HepG2 (cell line): ENCODE results near the gene PLEKHA6. TPM values are rescaled to one million over a fixed set of nuclear protein-coding genes. Genes with fewer than 3 reads are reported as not detected.

Source experiments
- BCL6 ChIP-seq: IDR thresholded peaks from 2 replicates; pipeline ENCODE4 v1.6.1; 2016; ENCODE audit warnings: missing genetic modification reagents, missing compliant biosample characterization
- BORCS8-MEF2B ChIP-seq: sonication (generic); formaldehyde crosslinking; IDR thresholded peaks from 2 replicates; pipeline ENCODE4 v1.8.0; 2022; ENCODE audit warnings: mild to moderate bottlenecking, missing genetic modification reagents
- ETS1 ChIP-seq: sonication (generic); formaldehyde crosslinking; IDR thresholded peaks from 2 replicates; pipeline ENCODE4 v1.4.0; 2020; ENCODE audit warnings: missing genetic modification reagents
- GATAD1 ChIP-seq: IDR thresholded peaks from 2 replicates; pipeline ENCODE4 v1.6.1; 2016; ENCODE audit warnings: missing genetic modification reagents, missing compliant biosample characterization
- HMG20B ChIP-seq: conservative IDR thresholded peaks from 2 replicates; pipeline ENCODE4 v1.6.1; 2016; ENCODE audit warnings: missing genetic modification reagents, missing compliant biosample characterization
- HMGXB3 ChIP-seq: sonication (generic); formaldehyde crosslinking; IDR thresholded peaks from 2 replicates; pipeline ENCODE4 v1.4.0; 2020; ENCODE audit warnings: missing genetic modification reagents, borderline replicate concordance
- HMGXB4 ChIP-seq, 2 experiments: sonication (generic) in 1 of 2; formaldehyde crosslinking in 1 of 2; IDR thresholded peaks; 2 replicates each; pipeline versions ENCODE4 v1.4.0 to v1.6.1; 2018 to 2020; ENCODE audit warnings: missing genetic modification reagents in 2 of 2, borderline replicate concordance in 1 of 2, low read depth in 1 of 2, mild to moderate bottlenecking in 1 of 2, missing biosample characterization in 1 of 2
- JUND ChIP-seq: sonication (generic); formaldehyde crosslinking; IDR thresholded peaks from 2 replicates; pipeline ENCODE4 v1.8.0; 2022; ENCODE audit warnings: mild to moderate bottlenecking, missing genetic modification reagents
- MAFG ChIP-seq: sonication (generic); formaldehyde crosslinking; IDR thresholded peaks from 2 replicates; pipeline ENCODE4 v1.5.1; 2020; ENCODE audit warnings: mild to moderate bottlenecking, missing genetic modification reagents
- MEIS2 ChIP-seq: sonication (generic); formaldehyde crosslinking; IDR thresholded peaks from 2 replicates; pipeline ENCODE4 v1.9.0; 2021; ENCODE audit warnings: mild to moderate bottlenecking, missing genetic modification reagents
- RAD21 ChIP-seq: fragments of 450-650 bp; formaldehyde crosslinking; IDR thresholded peaks from 2 replicates; pipeline ENCODE4 v1.5.0; 2020; ENCODE audit warnings: mild to moderate bottlenecking
- RNF219 ChIP-seq: sonication (generic); formaldehyde crosslinking; IDR thresholded peaks from 2 replicates; pipeline ENCODE4 v1.5.0; 2020; ENCODE audit warnings: mild to moderate bottlenecking, missing genetic modification reagents
- RXRB ChIP-seq: IDR thresholded peaks from 2 replicates; pipeline ENCODE4 v1.6.1; 2016; ENCODE audit warnings: borderline replicate concordance, missing genetic modification reagents, missing compliant biosample characterization
- U2AF2 ChIP-seq: fragments of 200-400 bp; formaldehyde crosslinking; IDR thresholded peaks from 2 replicates; pipeline ENCODE4 v1.6.1; 2017; ENCODE audit warnings: low read depth, mild to moderate bottlenecking, low read length
- ZBTB33 ChIP-seq: sonication (generic); formaldehyde crosslinking; IDR thresholded peaks from 2 replicates; pipeline ENCODE4 v1.4.0; 2020; ENCODE audit warnings: missing genetic modification reagents
- ZMYM4 ChIP-seq: sonication (generic); formaldehyde crosslinking; IDR thresholded peaks from 2 replicates; pipeline ENCODE4 v1.8.1; 2023; ENCODE audit warnings: mild to moderate bottlenecking, missing genetic modification reagents
- ZNF740 ChIP-seq: sonication (generic); formaldehyde crosslinking; IDR thresholded peaks from 2 replicates; pipeline ENCODE4 v1.4.0; 2020; ENCODE audit warnings: missing genetic modification reagents
- ZNF792 ChIP-seq: IDR thresholded peaks from 2 replicates; pipeline ENCODE4 v1.6.1; 2016
- polyA plus RNA-seq, 8 experiments: library from polyadenylated mRNA; depleted of rRNA in 3 of 8; stranded (reverse) in 7 of 8; unstranded in 1 of 8; fragments of >200 nt; fragmentation: Illumina TruSeq in 4 of 8; extraction: Trizol in 4 of 8; gene quantifications; 2 replicates each; pipeline versions ENCODE4 v1.2.1 to v1.2.3, GENCODE V29; 2011 to 2016; ENCODE audit warnings: low read depth in 4 of 8, missing spikeins in 1 of 8, mixed read lengths in 1 of 8; ENCODE audit not compliant: insufficient read depth in 1 of 8
- total RNA-seq, 5 experiments: library from RNA; depleted of rRNA; stranded (reverse); fragments of >200 nt; fragmentation: Illumina TruSeq; extraction: Trizol; gene quantifications; 2 replicates each; pipeline ENCODE4 v1.2.3, GENCODE V29; 2016; ENCODE audit warnings: low read depth in 1 of 5

The PLEKHA6 gene
- total and polyA plus RNA-seq, 2 of the 13 experiments (the other 11 are each of a cell fraction or from before 2014, with no cell fraction given), result 5.3 to 11.4 TPM

GRCh38 chr1:204207136-204207616 lies 152.6 kb downstream of the PLEKHA6 start (continued):
- TF ChIP-seq HMGXB3 (CRISPR knock-in tag), result no peak
- TF ChIP-seq ZMYM4 (CRISPR knock-in tag), result peak; percentile 52; the same call in 1 of the 2 replicates
- peak; percentile 42 to 56; a peak in 1 of 4 replicates for TF ChIP-seq HMGXB4 (CRISPR knock-in tag; IDR thresholded peaks at IDR 0.05; ENCODE audit: borderline replicate concordance in 1 of 2, low read depth in 1 of 2)
- no peak for TF ChIP-seq ZBTB33 (CRISPR knock-in tag)
- TF ChIP-seq RAD21, result peak; percentile 81
- TF ChIP-seq RXRB (CRISPR knock-in tag), result 0 out of 2 replicates have a peak, but pooled peaks have one; percentile 19
- TF ChIP-seq MAFG (CRISPR knock-in tag), result no peak
- peak; percentile 27; the same call in 1 of the 2 replicates for TF ChIP-seq MEIS2 (CRISPR knock-in tag)
- no peak for TF ChIP-seq JUND (CRISPR knock-in tag)
- TF ChIP-seq HMG20B, result no peak
- TF ChIP-seq RNF219, result no peak
- TF ChIP-seq BORCS8-MEF2B, result no peak
- no peak for TF ChIP-seq U2AF2
- 0 out of 2 replicates have a peak, but pooled peaks have one; percentile 26 for TF ChIP-seq ZNF792 (CRISPR knock-in tag)
- no peak for TF ChIP-seq ZNF740
- TF ChIP-seq BCL6 (CRISPR knock-in tag), result no peak
- TF ChIP-seq GATAD1 (CRISPR knock-in tag), result no peak
- TF ChIP-seq ETS1 (CRISPR knock-in tag), result no peak
